ENCODE measurements around the gene FABP1.

FABP1 gene

DNA sequence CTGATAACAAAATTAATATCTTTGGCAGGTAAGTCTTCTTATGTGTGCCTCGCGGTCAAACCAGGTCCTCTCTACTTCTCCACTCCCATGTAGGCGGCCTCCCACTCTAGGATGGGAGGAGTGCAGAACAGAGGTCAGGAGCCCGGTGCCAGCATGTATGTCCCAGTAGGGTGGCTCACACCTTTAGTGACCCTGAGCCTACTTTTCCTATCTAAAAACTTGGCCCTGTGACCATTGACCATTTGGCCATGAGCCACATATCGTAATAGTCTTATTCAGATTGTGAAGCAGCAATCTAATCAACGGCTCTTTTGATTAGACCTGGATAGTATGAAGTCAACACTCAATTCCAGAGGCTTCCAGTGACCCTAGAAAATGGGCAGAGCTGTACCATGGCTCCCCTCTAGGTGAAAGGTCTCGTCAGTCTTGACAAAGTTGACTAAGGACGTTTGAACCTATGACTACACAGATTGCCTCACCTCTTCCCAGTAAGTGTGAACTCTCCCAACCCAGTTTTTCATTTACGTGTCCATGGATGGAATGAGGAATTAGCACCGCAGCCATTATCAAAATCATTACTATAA lies 17.1 kb upstream of the FABP1 start:
- Histone ChIP-seq H3K9ac (ENCODE audit: insufficient read length) (no peak overlapping the region), H3K36me3 (ENCODE audit: insufficient read depth, low read length) (no peaks in the 10 kb centered on the region), H3K4me3 (no peak overlapping the region), H3K9me3 (ENCODE audit: low read depth, low read length) (peaks cover 3% of the 10 kb centered on the region; the same call in 1 of the 2 replicates), H3K27ac (no peak overlapping the region)
- no peak for TF ChIP-seq EZH2 (IDR thresholded peaks at IDR 0.05)
- DNase-seq (ENCODE audit: low read depth, low spot score), result no peak

DNA sequence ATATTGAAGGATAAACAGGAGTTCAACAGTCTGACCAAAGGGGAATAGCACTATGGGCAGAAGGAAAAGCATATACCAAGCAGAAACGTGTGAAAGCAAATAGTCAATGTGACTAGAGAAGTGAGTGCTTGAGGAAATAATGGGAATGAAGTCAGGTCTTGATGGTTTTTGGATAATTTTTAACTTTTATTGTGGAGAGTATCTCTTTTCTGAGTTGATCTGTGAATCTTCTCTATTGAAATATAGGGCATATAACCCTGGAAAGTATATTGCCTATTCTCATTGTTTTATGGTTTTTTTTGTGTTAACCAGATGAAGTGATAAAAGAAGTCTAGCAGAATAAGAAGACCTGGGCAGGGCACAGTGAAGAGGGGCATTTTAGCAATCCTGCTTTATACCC lies 16.4 kb upstream of the FABP1 start:
- TF ChIP-seq POLR2AphosphoS5 (IDR thresholded peaks at IDR 0.05; ENCODE audit: borderline replicate concordance, low read depth, low read length), result no peak
- no peak for TF ChIP-seq FOXP2 (optimal IDR thresholded peaks at IDR 0.05; ENCODE audit: control extremely low read depth, extremely low read length, insufficient read depth)
- no peak for TF ChIP-seq EZH2 (IDR thresholded peaks at IDR 0.05)
- H3K4me3 ChIP-seq, result no peak overlapping the region
- H3K9me3 ChIP-seq (ENCODE audit: low read depth, low read length), result peaks cover 3% of the 10 kb centered on the region; the same call in 1 of the 2 replicates
- no peaks in the 10 kb centered on the region for H3K36me3 ChIP-seq (ENCODE audit: insufficient read depth, low read length)
- H3K27ac ChIP-seq, result no peak overlapping the region
- H3K9ac ChIP-seq (ENCODE audit: insufficient read length), result no peak overlapping the region
- no peak for DNase-seq (ENCODE audit: low read depth, low spot score)

DNA sequence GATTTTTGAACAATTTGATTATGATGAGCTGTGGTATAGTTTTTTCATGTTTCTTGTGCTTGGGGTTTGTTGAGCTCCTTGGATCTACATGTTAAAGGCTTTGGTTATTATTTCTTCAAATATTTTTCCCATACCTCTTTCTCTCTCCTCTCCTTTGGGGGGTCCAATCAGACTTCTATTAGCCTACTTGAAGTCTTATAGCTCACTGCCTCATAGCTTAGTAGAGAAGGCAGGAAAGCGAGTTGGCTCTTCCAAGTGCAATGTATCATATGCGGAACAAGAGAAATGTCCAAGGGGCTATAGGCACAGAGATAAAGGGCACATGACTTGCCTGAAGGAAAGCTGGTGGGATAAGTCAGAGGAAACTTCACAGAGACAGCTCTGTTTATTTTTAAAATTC lies 14.1 kb upstream of the FABP1 start:
- no peak overlapping the region for H3K27ac ChIP-seq
- H3K9ac ChIP-seq (ENCODE audit: insufficient read length), result no peak overlapping the region
- no peak overlapping the region for H3K4me3 ChIP-seq
- TF ChIP-seq EZH2 (IDR thresholded peaks at IDR 0.05), result no peak
- TF ChIP-seq POLR2AphosphoS5 (IDR thresholded peaks at IDR 0.05; ENCODE audit: borderline replicate concordance, low read depth, low read length), result no peak
- TF ChIP-seq FOXP2 (optimal IDR thresholded peaks at IDR 0.05; ENCODE audit: control extremely low read depth, extremely low read length, insufficient read depth), result no peak
- no peak for DNase-seq (ENCODE audit: low read depth, low spot score)
- H3K9me3 ChIP-seq (ENCODE audit: low read depth, low read length), result peaks cover 3% of the 10 kb centered on the region; the same call in 1 of the 2 replicates
- no peaks in the 10 kb centered on the region for H3K36me3 ChIP-seq (ENCODE audit: insufficient read depth, low read length)

DNA sequence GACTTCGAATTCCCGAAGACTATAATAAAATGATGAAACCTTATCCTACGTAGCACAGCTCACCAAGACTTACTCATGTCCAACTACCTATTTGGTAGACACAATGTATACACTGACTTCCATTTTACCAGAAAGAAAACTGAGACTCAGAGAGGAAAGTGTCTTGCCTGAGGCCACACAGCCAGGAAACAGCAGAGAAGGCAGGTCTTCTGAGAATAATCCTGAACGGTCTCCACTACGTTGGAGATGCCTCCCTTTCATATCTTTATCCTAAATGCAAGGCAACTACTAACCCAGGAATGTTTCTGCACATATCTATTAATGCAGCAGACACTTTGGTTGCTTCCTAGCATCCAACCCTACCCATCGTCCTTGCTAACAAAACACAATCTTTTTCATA lies 11.9 kb upstream of the FABP1 start:
- Histone ChIP-seq H3K36me3 (ENCODE audit: insufficient read depth, low read length) (no peaks in the 10 kb centered on the region), H3K9ac (ENCODE audit: insufficient read length) (no peak overlapping the region), H3K9me3 (ENCODE audit: low read depth, low read length) (peaks cover 3% of the 10 kb centered on the region; the same call in 1 of the 2 replicates), H3K27ac (no peak overlapping the region), H3K4me3 (no peak overlapping the region)
- no peak for TF ChIP-seq EZH2 (IDR thresholded peaks at IDR 0.05)
- no peak for TF ChIP-seq FOXP2 (optimal IDR thresholded peaks at IDR 0.05; ENCODE audit: control extremely low read depth, extremely low read length, insufficient read depth)
- TF ChIP-seq POLR2AphosphoS5 (IDR thresholded peaks at IDR 0.05; ENCODE audit: borderline replicate concordance, low read depth, low read length), result no peak
- DNase-seq (ENCODE audit: low read depth, low spot score), result no peak

DNA sequence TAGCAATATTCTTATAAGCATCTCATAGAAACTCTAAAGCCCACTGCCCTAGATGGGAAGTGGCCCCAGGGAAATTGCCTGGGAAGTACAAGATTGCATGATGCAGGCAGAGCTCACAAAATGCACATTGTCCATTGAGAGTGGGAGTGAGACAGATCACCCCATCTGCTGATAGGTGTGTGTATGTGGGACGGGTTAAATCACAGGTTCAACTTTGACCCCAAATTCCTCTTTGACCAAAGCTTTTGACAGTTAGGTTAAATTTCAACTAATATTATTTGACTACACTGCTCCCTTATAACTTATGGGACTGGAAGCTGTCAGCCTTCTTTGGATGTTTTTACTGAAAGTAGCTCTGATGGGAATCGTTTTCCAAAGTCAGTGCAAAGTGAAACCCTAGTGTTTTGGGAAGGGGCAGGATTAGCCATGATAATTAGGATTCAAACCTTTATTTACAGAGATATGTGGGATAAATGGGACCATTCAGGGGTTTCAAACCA lies 11.4 kb upstream of the FABP1 start:
- Histone ChIP-seq H3K9ac (ENCODE audit: insufficient read length) (no peak overlapping the region), H3K4me3 (no peak overlapping the region), H3K9me3 (ENCODE audit: low read depth, low read length) (peaks cover 3% of the 10 kb centered on the region; the same call in 1 of the 2 replicates), H3K36me3 (ENCODE audit: insufficient read depth, low read length) (no peaks in the 10 kb centered on the region), H3K27ac (no peak overlapping the region)
- DNase-seq (ENCODE audit: low read depth, low spot score), result no peak
- no peak for TF ChIP-seq FOXP2 (optimal IDR thresholded peaks at IDR 0.05; ENCODE audit: control extremely low read depth, extremely low read length, insufficient read depth)
- no peak for TF ChIP-seq POLR2AphosphoS5 (IDR thresholded peaks at IDR 0.05; ENCODE audit: borderline replicate concordance, low read depth, low read length)
- TF ChIP-seq EZH2 (IDR thresholded peaks at IDR 0.05), result no peak

DNA sequence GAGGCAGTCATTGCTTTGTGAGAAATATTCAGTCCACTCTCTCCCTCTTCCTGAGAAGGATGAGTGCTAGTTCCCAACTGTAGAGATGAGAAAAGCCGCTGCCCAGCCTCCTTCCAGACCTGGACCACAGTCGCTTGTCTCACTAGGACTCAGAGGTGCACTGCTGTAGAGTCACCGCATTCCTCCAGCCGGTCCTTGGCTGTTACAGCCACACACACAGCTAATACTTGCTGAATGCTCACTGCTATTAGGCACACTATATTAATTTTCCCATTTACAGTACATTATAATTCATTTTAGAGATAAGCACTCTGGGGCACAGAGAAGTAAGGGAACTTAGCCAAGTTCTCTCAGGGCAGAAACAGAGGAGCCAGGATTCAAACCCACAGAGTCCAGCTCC lies 10.0 kb upstream of the FABP1 start:
- TF ChIP-seq EZH2 (IDR thresholded peaks at IDR 0.05) (no peak), FOXP2 (optimal IDR thresholded peaks at IDR 0.05; ENCODE audit: control extremely low read depth, extremely low read length, insufficient read depth) (no peak), POLR2AphosphoS5 (IDR thresholded peaks at IDR 0.05; ENCODE audit: borderline replicate concordance, low read depth, low read length) (no peak)
- no peak overlapping the region for H3K27ac ChIP-seq
- no peak overlapping the region for H3K4me3 ChIP-seq
- DNase-seq (ENCODE audit: low read depth, low spot score), result no peak
- no peak overlapping the region for H3K9ac ChIP-seq (ENCODE audit: insufficient read length)
- peaks cover 3% of the 10 kb centered on the region; the same call in 1 of the 2 replicates for H3K9me3 ChIP-seq (ENCODE audit: low read depth, low read length)
- no peaks in the 10 kb centered on the region for H3K36me3 ChIP-seq (ENCODE audit: insufficient read depth, low read length)

DNA sequence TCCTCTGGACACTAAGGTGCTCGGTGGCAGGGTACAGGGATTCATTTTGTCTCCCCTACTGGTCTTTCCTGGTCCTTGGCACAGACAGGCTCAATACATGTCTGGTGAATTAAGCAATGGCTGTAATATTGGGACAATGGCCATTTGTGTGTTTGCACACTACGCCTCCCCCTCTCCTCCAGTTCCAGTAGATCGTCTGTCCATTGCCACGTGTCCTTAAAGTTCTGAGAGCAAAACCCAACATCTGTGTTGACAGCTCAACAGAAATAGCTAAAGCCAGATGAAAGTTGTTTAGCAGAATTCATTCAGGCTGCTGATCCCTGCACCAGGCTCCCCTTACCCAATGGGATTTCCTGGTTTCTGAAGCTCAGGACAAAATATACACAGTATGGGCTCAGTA lies 9.0 kb upstream of the FABP1 start:
- DNase-seq (ENCODE audit: low read depth, low spot score), result no peak
- Histone ChIP-seq H3K36me3 (ENCODE audit: insufficient read depth, low read length) (no peaks in the 10 kb centered on the region), H3K4me3 (no peak overlapping the region), H3K9me3 (ENCODE audit: low read depth, low read length) (peaks cover 1% of the 10 kb centered on the region; the same call in 1 of the 2 replicates), H3K9ac (ENCODE audit: insufficient read length) (no peak overlapping the region), H3K27ac (no peak overlapping the region)
- TF ChIP-seq FOXP2 (optimal IDR thresholded peaks at IDR 0.05; ENCODE audit: control extremely low read depth, extremely low read length, insufficient read depth) (no peak), POLR2AphosphoS5 (IDR thresholded peaks at IDR 0.05; ENCODE audit: borderline replicate concordance, low read depth, low read length) (no peak), EZH2 (IDR thresholded peaks at IDR 0.05) (no peak)

DNA sequence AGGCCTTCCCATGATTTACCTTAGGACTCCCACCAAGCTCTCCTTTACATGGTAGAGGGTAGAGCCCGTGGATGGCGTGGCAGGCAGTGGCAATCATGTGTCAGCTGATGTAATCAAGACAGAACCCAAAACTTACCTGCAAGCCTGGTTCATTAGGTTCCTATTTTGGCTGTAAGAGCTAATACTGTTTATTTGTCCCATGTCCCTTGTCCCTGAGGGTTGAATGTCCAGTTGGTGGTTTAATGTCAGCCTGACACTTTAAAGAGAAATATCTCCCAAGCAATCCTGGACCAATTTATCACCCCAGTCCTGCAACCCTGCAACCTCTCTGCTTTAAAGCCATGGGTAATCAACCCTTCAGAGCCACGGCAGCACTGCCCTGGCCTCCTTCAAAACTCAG lies 6.0 kb upstream of the FABP1 start:
- Histone ChIP-seq H3K9me3 (ENCODE audit: low read depth, low read length) (no peaks in the 10 kb centered on the region), H3K4me3 (no peak overlapping the region), H3K36me3 (ENCODE audit: insufficient read depth, low read length) (no peaks in the 10 kb centered on the region), H3K27ac (no peak overlapping the region), H3K9ac (ENCODE audit: insufficient read length) (no peak overlapping the region)
- no peak for TF ChIP-seq EZH2 (IDR thresholded peaks at IDR 0.05)
- TF ChIP-seq POLR2AphosphoS5 (IDR thresholded peaks at IDR 0.05; ENCODE audit: borderline replicate concordance, low read depth, low read length), result no peak
- TF ChIP-seq FOXP2 (optimal IDR thresholded peaks at IDR 0.05; ENCODE audit: control extremely low read depth, extremely low read length, insufficient read depth), result no peak
- no peak for DNase-seq (ENCODE audit: low read depth, low spot score)

DNA sequence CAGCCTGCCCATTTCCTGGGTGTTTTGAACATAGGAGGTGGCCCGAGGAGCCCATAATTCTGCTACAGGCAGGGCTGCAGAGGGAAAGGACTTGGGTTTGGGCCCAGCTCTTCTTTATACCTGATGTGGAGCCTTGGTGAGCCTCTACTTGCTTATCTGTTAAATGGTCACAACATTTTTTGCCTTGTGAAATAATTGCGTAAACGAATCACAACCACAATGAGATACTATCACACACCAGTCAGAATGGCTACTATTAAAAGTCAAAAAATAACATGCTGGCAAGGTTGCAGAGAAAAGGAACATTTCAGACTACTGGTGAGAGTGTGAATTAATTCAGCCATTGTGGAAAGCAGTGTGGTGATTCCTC lies 4.1 kb upstream of the FABP1 start:
- no peak overlapping the region for H3K27ac ChIP-seq
- no peak for DNase-seq (ENCODE audit: low read depth, low spot score)
- no peaks in the 10 kb centered on the region for H3K36me3 ChIP-seq (ENCODE audit: insufficient read depth, low read length)
- TF ChIP-seq POLR2AphosphoS5 (IDR thresholded peaks at IDR 0.05; ENCODE audit: borderline replicate concordance, low read depth, low read length) (no peak), EZH2 (IDR thresholded peaks at IDR 0.05) (no peak), FOXP2 (optimal IDR thresholded peaks at IDR 0.05; ENCODE audit: control extremely low read depth, extremely low read length, insufficient read depth) (no peak)
- no peaks in the 10 kb centered on the region for H3K9me3 ChIP-seq (ENCODE audit: low read depth, low read length)
- no peak overlapping the region for H3K4me3 ChIP-seq
- H3K9ac ChIP-seq (ENCODE audit: insufficient read length), result no peak overlapping the region
